Brain microvascular endothelial cell (primary cell): ENCODE measurements around the gene CPOX.

ENCODE experiments used
- DNase-seq: peaks from one replicate; pipeline ENCODE4 v3.0.0-alpha.2; 2020
- H3K27ac ChIP-seq: fragments of 250-450 bp; sonication (Bioruptor Pico); 2 replicates; pipeline ENCODE4 v1.5.1; 2020; ENCODE audit warnings: mild to moderate bottlenecking, moderate library complexity
- H3K27me3 ChIP-seq: fragments of 250-450 bp; sonication (Bioruptor Pico); replicated peaks from 2 replicates; pipeline ENCODE4 v1.5.1; 2020; ENCODE audit warnings: mild to moderate bottlenecking
- H3K36me3 ChIP-seq: fragments of 250-450 bp; sonication (Bioruptor Pico); replicated peaks from 2 replicates; pipeline ENCODE4 v1.5.1; 2020; ENCODE audit warnings: mild to moderate bottlenecking
- H3K4me3 ChIP-seq: 2 replicates; pipeline ENCODE4 v1.5.1; 2011; ENCODE audit warnings: low read depth, mild to moderate bottlenecking, control low read depth, low read length, moderate library complexity
- CTCF ChIP-seq: IDR thresholded peaks from 2 replicates; pipeline ENCODE4 v1.5.1; 2011; ENCODE audit warnings: low read depth, mild to moderate bottlenecking, moderate library complexity, low read length, control low read depth, inconsistent platforms; ENCODE audit errors: missing control alignments
- in situ Hi-C: cut with HindIII; loops from 2 replicates; pipeline ENCODE4 v1.10.0; 2017; ENCODE audit warnings: low sequenced_read_pairs, low pct_ligation_motif_present

Gene CPOX

DNA sequence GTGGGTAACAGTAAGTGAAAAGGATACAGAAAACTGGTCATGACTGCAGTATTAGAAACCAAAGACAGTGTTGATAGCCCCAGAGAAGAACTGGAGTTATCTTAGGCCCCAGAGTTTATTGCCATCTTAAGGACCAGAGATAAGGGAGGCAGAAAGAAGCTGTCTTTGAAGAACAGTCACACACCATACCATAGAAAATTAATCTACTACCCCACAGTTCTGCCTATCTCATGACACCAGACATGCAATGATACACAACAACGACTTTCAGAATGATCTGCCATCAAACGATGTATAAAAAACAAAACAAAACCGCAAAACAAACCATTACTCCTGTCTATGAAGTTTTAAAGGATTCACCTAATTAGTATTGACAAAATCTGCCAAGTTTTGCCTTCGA lies 9.6 kb downstream of the CPOX start:
- H3K4me3 ChIP-seq, result no peak overlapping the region
- peaks cover 16% of the 10 kb centered on the region for H3K36me3 ChIP-seq
- no peak for TF ChIP-seq CTCF

DNA sequence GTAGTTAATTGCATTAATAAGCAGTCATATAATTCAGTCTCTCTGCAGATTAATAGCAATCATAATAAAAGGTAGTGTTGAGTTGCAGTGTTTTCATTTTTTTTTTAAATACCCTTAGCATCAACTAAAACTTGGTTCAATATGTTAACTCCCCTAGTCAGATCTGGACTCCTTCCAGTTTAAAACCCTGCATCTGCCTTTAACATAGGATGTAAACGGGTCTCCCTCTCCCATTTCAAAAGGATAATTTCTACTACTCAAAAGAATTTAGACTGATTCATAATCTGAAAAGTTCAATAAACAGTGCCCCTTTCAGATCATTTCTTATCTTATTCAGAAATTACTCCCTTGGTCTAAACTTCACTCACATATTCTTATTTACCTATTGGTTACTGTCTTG lies 11.4 kb downstream of the CPOX start:
- Histone ChIP-seq H3K4me3 (no peak overlapping the region), H3K36me3 (peaks cover 16% of the 10 kb centered on the region), H3K27ac (no peak overlapping the region), H3K27me3 (no peaks in the 10 kb centered on the region)
- in situ Hi-C loops, result no loop called here
- TF ChIP-seq CTCF, result no peak
- no peak for DNase-seq

More for the DNA sequence above, 9.6 kb downstream of the CPOX start:
- in situ Hi-C loops, result no loop called here
- Histone ChIP-seq H3K27me3 (no peaks in the 10 kb centered on the region), H3K27ac (no peak overlapping the region)
- no peak for DNase-seq

GRCh38 chr3:98581474-98581873 lies 11.9 kb downstream of the CPOX start:
- in situ Hi-C loops, result no loop called here
- Histone ChIP-seq H3K27me3 (no peaks in the 10 kb centered on the region), H3K4me3 (no peak overlapping the region), H3K36me3 (peaks cover 16% of the 10 kb centered on the region), H3K27ac (no peak overlapping the region)
- no peak for DNase-seq
- TF ChIP-seq CTCF, result no peak

DNA sequence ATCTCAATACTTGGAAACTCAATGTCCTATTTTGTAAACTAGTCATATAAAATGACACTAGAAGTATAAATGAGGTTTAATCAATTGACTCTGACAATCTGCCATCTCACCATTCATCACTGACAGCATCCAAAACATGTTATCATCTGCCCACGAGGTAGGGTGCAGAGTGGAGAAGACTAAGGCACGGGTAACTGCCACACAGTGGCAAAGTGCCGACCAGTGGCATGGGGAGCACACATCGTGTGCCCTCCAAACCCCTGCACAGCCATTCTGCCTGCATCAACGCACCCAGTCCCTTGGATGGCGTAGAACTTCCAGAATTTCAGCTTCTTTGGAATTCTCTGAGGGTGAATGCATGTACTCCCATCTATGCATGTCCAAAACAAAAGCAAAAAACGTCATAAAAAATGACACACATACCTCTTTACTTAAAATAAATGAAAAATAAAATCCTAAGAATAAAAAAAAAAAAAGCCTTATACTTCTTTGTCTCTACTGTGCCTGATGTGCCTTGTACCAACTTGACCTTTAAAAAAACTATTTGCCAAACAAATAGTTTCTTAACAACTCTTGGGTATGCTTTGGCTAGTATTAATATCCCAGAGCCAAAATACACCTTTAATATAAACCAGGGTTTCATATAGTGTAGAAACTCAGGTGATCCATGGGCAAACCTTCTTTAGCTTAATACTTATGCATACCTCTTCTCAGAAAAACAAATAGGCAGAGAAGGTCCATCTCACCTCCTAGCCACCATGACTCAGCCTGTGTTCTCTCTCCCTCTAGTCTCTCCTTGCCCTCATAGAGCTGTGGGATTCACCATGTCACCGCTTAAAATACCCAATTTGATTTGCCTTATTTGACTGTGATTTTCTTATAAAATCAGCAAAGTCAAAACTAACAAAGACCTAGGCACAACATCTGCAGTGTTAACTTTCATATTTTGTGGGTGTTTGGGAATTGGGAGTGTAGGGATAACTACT lies 12.7 kb downstream of the CPOX start:
- H3K36me3 ChIP-seq, result peaks cover 12% of the 10 kb centered on the region
- H3K27ac ChIP-seq, result no peak overlapping the region
- H3K4me3 ChIP-seq, result no peak overlapping the region
- TF ChIP-seq CTCF, result no peak
- DNase-seq, result no peak
- in situ Hi-C loops, result no loop called here
- no peaks in the 10 kb centered on the region for H3K27me3 ChIP-seq

GRCh38 chr3:98577178-98577895 lies 16.1 kb downstream of the CPOX start:
- Histone ChIP-seq H3K4me3 (no peak overlapping the region), H3K36me3 (peaks cover 12% of the 10 kb centered on the region), H3K27ac (no peak overlapping the region), H3K27me3 (no peaks in the 10 kb centered on the region)
- in situ Hi-C loops, result no loop called here
- DNase-seq, result peak; percentile 35
- TF ChIP-seq CTCF, result no peak
